Measurements from ENCODE around the gene PFKFB4.
A peak's percentile ranks its signal among the peaks of the same experiment; 100 is the strongest.
"Not testable (repeated sequence)": the region's sequence is repeated elsewhere in the genome, so short reads cannot be mapped to it uniquely, and the experiment has no call there.

The PFKFB4 gene

GRCh38 chr3:48558493-48559134 is 2.0 kb upstream of the PFKFB4 start:
- DNase-seq: peak; percentile 84 to 90

DNA sequence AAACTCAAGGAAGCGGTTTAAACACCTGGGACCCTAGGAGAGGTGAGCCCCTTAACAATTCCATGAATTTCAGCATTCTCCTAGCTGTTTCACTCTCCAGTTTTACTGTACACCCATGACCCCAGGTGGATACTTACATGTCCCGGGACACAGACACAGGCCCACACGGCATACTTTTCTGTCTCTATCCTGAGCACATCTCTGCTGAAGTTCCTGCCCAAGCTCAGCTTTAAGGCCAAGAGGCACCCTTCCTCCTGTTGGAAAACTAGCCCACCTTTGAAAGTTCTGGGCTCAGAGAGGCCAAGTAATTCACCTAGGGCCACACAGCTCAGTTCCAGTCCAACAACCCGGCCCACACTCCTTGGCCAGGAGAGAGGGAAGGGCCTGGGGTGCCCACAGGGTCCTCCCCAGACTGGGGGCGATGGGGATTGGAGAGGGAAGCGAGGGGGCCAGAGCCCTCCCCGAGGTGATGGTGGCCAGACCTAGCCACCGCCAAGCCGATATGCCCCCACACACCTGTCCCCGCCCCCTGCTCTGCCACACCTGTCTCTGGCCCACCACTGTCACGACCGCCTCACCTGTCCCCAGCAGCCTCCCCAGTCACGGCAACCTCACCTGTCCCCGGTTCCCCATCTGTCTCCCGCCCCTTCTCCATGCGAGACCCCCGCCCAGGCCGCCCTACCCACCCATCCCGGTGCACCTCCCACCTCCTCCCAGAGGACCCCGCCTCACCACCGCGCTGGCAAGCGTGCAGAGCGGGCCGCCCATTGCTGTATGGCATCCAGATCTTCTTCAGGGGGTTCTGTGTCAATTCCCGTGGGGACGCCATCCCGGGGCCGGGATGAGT is 431 bp downstream of the PFKFB4 start:
- DNase-seq: no peak

GRCh38 chr3:48555231-48555948 is 1.2 kb downstream of the PFKFB4 start:
- no peak for DNase-seq

- DNase-seq: no peak
Measured at GRCh38 chr3:48553886-48554845, 2.4 kb downstream of the PFKFB4 start.

DNA sequence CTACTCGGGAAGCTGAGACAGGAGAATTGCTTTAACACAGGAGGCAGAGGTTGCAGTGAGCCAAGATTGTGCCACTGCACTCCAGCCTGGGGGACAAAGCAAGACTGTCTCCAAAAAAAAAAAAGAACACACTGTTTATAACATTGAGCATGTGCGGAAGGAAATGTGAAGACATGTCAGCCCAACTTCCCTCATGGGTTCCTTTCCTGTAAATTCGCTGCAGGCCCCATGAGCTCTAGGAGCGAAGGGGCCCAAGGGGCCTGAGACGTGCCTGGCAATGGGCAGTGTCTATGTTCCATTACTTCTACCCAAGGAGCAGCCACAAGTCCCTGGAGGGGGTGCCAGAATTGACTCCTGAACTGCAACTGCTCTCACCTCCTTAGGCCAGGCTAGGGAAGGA is 3.2 kb downstream of the PFKFB4 start:
- DNase-seq: no peak

- no peak for DNase-seq
Measured at GRCh38 chr3:48552111-48552951, 4.3 kb downstream of the PFKFB4 start.

GRCh38 chr3:48551651-48552050 is 5.0 kb downstream of the PFKFB4 start:
- not testable (repeated sequence) for DNase-seq

GRCh38 chr3:48548729-48549705 is 7.6 kb downstream of the PFKFB4 start:
- peak; percentile 84 to 99 for DNase-seq

DNA sequence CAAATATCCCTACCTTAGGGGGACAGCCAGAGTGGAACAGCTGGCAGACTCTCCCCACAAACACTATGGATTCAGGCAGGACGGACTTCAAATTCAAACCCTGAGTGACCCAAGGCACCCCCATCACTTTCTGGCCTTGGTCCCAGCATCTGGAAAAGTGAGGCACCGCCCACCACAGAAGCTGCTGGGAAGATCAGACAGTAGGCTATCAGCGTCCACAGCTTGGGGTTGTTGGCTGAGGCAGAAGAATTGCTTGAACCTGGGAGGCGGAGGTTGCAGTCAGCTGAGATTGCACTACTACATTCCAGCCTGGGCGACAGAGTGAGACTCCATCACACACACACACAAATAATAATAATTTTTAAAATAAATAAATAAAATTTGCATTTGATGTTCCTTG is 8.5 kb downstream of the PFKFB4 start:
- DNase-seq: no peak

- no peak for DNase-seq
Measured at GRCh38 chr3:48546203-48546829, 10.3 kb downstream of the PFKFB4 start.

- peak; percentile 35 to 47 for DNase-seq
Measured at GRCh38 chr3:48544141-48544540, 12.5 kb downstream of the PFKFB4 start.

DNA sequence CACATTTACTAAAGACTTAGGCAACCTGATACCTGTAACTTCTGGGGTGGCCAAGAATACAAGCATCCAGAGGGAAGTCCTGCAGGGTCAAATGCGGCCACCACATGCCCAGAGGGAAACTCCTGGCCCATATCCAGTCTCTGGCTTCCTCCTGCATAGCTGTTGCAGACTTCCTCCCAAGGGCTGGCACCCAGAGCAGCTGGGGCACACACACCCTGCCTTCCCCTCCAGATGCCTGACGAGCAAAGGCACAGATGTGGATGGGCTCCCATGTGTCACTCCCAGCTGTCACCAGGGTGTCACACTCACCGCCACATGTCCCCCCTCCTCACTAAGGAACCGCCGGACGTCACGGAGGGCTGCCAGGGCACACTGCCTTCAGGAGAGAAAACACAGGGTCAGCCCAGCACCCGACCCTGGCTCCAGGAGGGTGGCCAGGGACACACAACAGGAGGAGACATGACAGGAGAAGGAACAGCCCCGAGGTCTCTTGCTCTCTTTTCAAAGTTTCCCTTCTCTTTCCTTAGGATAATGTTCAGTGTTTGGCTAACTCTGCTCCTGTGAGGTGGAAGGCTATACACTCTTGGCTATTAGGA is 13.2 kb downstream of the PFKFB4 start:
- peak; percentile 67 to 69 for DNase-seq

DNA sequence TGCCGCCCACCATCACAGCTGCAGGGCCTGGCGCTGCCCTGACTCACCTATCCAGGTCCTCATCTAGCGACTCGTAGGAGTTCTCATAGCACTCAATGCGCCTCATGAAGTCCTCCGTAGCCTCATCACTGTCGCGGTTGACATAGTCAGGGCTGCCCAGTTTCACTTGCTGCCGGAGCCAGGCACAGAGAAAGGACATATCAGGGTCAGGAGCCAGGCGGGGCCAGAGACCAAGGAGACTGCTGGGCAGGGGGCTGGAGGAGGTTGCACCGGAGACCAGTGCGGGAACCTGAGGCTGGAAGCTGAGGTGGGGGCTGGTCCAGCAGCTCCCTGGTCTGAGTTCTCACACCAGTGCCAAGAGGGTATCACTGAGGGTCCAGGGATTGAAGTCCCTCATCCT is 18.2 kb downstream of the PFKFB4 start:
- DNase-seq: no peak

GRCh38 chr3:48536785-48537184 is 19.8 kb downstream of the PFKFB4 start:
- no peak for DNase-seq

- DNase-seq: no peak
Measured at GRCh38 chr3:48536116-48536515, 20.5 kb downstream of the PFKFB4 start.

DNA sequence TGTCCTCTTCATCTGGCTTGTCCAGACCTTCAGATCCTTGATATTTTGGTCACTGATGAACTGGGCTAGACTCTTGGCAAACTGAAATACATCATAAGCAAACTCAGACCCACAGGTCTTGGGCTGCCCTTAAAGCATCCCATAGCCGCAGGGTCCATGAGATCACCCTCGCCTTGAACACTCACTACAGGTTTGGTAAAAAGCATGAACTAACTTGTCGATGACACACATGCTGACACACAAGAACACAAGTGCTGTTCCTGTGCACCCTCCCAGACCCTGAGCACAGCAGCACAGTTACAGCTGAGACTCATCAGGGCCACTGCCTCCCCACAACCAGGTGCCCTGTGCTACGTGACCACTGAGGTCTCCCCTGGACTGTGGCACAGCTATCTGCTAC is 21.0 kb downstream of the PFKFB4 start:
- DNase-seq: no peak

- DNase-seq: no peak
Measured at GRCh38 chr3:48532977-48533337, 23.6 kb downstream of the PFKFB4 start.

- peak; percentile 60 to 68 for DNase-seq
Measured at GRCh38 chr3:48532271-48532976, 24.2 kb downstream of the PFKFB4 start.

DNA sequence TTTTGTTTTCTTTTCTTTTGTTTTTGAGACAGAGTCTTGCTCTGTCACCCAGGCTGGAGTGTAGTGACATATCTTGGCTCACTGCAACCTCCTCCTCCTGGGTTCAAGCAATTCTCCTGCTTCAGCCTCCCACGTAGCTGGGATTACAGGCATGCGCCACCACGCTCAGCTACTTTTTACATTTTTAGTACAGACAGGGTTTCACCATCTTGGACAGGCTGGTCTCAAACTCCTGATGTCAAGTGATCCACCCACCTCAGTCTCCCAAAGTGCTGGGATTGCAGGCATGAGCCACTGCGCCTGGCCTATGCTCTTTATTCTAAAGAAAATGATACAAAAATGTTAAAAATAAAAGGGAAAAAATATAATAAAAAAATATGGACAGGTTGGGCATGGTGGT is 25.9 kb downstream of the PFKFB4 start:
- DNase-seq: peak in 1 of 2 donors; percentile 74

Measured in inflammatory macrophage treated with lipopolysaccharide for 1 hour (primary cell).